DOHH2 (cell line): ENCODE data around the gene CCDC40.

Experiments
- H3F3A ChIP-seq: fragments of 200-600 bp; sonication (generic), shearing (Covaris generic); 2 replicates; pipeline ENCODE4 v1.6.0; 2016; ENCODE audit warnings: antibody characterized with exemption, mild to moderate bottlenecking; ENCODE audit not compliant: control insufficient read depth, insufficient read depth
- H3K27ac ChIP-seq: fragments of 200-600 bp; sonication (generic); 2 replicates; pipeline ENCODE4 v1.5.1; 2014; ENCODE audit warnings: low read depth, mild to moderate bottlenecking, low read length, moderate library complexity
- H3K27me3 ChIP-seq: fragments of 200-600 bp; sonication (generic); 2 replicates; pipeline ENCODE4 v1.6.1; 2014; ENCODE audit warnings: mild to moderate bottlenecking, low read length, mixed read lengths; ENCODE audit not compliant: control insufficient read depth
- H3K36me3 ChIP-seq: fragments of 200-600 bp; sonication (generic); 2 replicates; pipeline ENCODE4 v1.6.1; 2014; ENCODE audit warnings: mild to moderate bottlenecking, low read length, moderate library complexity, mixed read lengths; ENCODE audit not compliant: control insufficient read depth
- H3K4me1 ChIP-seq: fragments of 200-600 bp; sonication (generic); 2 replicates; pipeline ENCODE4 v1.6.1; 2014; ENCODE audit warnings: mild to moderate bottlenecking, low read length, mixed read lengths; ENCODE audit not compliant: control insufficient read depth
- H3K4me2 ChIP-seq: fragments of 200-600 bp; sonication (generic); 2 replicates; pipeline ENCODE4 v1.6.0; 2014; ENCODE audit warnings: mild to moderate bottlenecking, low read length, moderate library complexity
- H3K4me3 ChIP-seq: fragments of 200-600 bp; sonication (generic); 2 replicates; pipeline ENCODE4 v1.5.1; 2014; ENCODE audit warnings: mild to moderate bottlenecking, low read length, mixed read lengths
- H3K79me2 ChIP-seq: fragments of 200-600 bp; sonication (generic); 2 replicates; pipeline ENCODE4 v1.6.1; 2014; ENCODE audit warnings: mild to moderate bottlenecking, low read length, mixed read lengths; ENCODE audit not compliant: control insufficient read depth
- H3K9me2 ChIP-seq: fragments of 200-600 bp; sonication (generic); replicated peaks from 2 replicates; pipeline ENCODE4 v1.6.1; 2014; ENCODE audit warnings: mild to moderate bottlenecking, low read length, mixed read lengths; ENCODE audit not compliant: control insufficient read depth
- H3K9me3 ChIP-seq: fragments of 200-600 bp; sonication (generic); 2 replicates; pipeline ENCODE4 v1.6.1; 2014; ENCODE audit warnings: antibody characterized with exemption, low read length, mixed read lengths; ENCODE audit not compliant: control insufficient read depth, insufficient read depth
- H4K20me1 ChIP-seq: fragments of 200-600 bp; sonication (generic); 2 replicates; pipeline ENCODE4 v1.6.0; 2014; ENCODE audit warnings: low read depth, mild to moderate bottlenecking, antibody characterized with exemption, low read length, moderate library complexity; ENCODE audit not compliant: control insufficient read depth, insufficient read depth
- CTCF ChIP-seq: fragments of 200-600 bp; sonication (generic); IDR thresholded peaks from one replicate; pipeline ENCODE4 v1.5.1; 2014; ENCODE audit warnings: antibody characterized with exemption, mild to moderate bottlenecking, low read depth, low read length; ENCODE audit not compliant: poor library complexity, severe bottlenecking
- EZH2phosphoT487 ChIP-seq: fragments of 200-600 bp; sonication (generic); IDR thresholded peaks from 2 replicates; pipeline ENCODE4 v1.6.1; 2017; ENCODE audit warnings: borderline replicate concordance, mild to moderate bottlenecking, antibody characterized with exemption, low read length, moderate library complexity, mixed read lengths

The CCDC40 gene

GRCh38 chr17:80023481-80024205 is 12.8 kb upstream of the CCDC40 start:
- H3K36me3 ChIP-seq = no peaks in the 10 kb centered on the region
- H4K20me1 ChIP-seq = no peaks in the 10 kb centered on the region
- H3K79me2 ChIP-seq = no peaks in the 10 kb centered on the region
- no peaks in the 10 kb centered on the region for H3K9me3 ChIP-seq
- no peaks in the 10 kb centered on the region for H3F3A ChIP-seq
- H3K4me2 ChIP-seq = no peak overlapping the region
- no peaks in the 10 kb centered on the region for H3K4me1 ChIP-seq
- no peak overlapping the region for H3K27ac ChIP-seq
- TF ChIP-seq CTCF (no peak), EZH2phosphoT487 (no peak)
- H3K9me2 ChIP-seq = no peaks in the 10 kb centered on the region
- no peaks in the 10 kb centered on the region for H3K27me3 ChIP-seq
- H3K4me3 ChIP-seq = no peak overlapping the region

DNA sequence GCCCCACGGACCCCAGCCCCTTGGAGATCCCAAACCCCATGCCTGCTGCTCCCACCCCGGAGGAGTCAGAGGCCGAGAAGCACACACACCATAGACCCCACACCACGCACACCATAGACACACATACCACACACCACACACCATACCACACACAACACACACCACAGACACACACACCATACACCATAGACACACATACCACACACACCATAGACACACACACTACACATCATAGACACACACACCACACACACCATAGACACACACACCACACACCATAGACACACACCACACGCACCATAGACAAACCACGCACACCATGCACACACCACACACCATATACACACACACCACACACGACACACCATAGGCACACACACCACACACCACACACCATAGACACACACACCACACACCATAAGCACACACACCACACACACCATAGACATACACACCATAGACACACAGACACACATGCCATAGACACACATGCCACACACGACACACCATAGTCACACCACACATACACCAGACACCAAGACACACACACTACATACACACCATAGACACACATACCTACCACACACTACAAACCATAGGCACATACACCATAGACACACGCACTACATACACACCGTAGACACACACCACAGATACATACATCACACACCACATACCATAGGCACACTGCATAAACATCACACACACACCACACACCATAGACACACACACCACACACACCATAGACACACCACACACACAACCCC is 12.1 kb upstream of the CCDC40 start:
- TF ChIP-seq CTCF (no peak), EZH2phosphoT487 (no peak)
- no peaks in the 10 kb centered on the region for H3K9me3 ChIP-seq
- no peaks in the 10 kb centered on the region for H3K36me3 ChIP-seq
- no peaks in the 10 kb centered on the region for H4K20me1 ChIP-seq
- H3K27ac ChIP-seq = no peak overlapping the region
- H3K79me2 ChIP-seq = no peaks in the 10 kb centered on the region
- H3F3A ChIP-seq = no peaks in the 10 kb centered on the region
- H3K9me2 ChIP-seq = no peaks in the 10 kb centered on the region
- H3K4me1 ChIP-seq = no peaks in the 10 kb centered on the region
- H3K4me2 ChIP-seq = no peak overlapping the region
- no peak overlapping the region for H3K4me3 ChIP-seq
- H3K27me3 ChIP-seq = no peaks in the 10 kb centered on the region

DNA sequence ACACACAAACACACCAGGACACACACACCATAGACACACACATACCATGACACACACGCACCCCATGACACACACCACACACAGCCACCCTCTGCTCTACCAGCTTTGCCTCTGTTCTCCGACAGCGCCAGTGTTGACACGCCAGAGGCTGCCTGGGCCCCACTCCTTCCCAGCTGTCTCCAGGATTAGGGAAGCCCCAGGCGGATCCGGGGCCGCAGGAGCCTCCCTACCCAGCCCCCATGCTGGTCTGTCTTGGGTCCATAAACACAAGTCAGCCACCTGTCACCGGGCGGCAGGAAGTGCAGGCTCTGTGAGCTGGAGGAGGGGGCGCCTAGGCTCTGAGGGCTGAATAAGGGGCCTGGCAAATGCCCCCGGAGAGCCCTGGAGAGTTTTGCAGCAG is 11.3 kb upstream of the CCDC40 start:
- Histone ChIP-seq H3K4me1 (no peaks in the 10 kb centered on the region), H3K27me3 (no peaks in the 10 kb centered on the region), H3F3A (no peaks in the 10 kb centered on the region), H3K4me3 (no peak overlapping the region), H3K27ac (no peak overlapping the region), H3K9me3 (no peaks in the 10 kb centered on the region), H4K20me1 (no peaks in the 10 kb centered on the region), H3K36me3 (no peaks in the 10 kb centered on the region), H3K9me2 (no peaks in the 10 kb centered on the region), H3K79me2 (no peaks in the 10 kb centered on the region), H3K4me2 (no peak overlapping the region)
- TF ChIP-seq EZH2phosphoT487 = no peak
- no peak for TF ChIP-seq CTCF
